ENCODE results near the gene GBX1. TPM values are rescaled to one million over a fixed set of nuclear protein-coding genes. Genes with fewer than 3 reads are reported as not detected.

GBX1 gene
- total RNA-seq, 6 experiments from 2014 or later: not detected

- no peak overlapping the region for H3K4me3 ChIP-seq
- intact Hi-C loops (cut with DNase I): no loop called here
- TF ChIP-seq, protein P1, sequence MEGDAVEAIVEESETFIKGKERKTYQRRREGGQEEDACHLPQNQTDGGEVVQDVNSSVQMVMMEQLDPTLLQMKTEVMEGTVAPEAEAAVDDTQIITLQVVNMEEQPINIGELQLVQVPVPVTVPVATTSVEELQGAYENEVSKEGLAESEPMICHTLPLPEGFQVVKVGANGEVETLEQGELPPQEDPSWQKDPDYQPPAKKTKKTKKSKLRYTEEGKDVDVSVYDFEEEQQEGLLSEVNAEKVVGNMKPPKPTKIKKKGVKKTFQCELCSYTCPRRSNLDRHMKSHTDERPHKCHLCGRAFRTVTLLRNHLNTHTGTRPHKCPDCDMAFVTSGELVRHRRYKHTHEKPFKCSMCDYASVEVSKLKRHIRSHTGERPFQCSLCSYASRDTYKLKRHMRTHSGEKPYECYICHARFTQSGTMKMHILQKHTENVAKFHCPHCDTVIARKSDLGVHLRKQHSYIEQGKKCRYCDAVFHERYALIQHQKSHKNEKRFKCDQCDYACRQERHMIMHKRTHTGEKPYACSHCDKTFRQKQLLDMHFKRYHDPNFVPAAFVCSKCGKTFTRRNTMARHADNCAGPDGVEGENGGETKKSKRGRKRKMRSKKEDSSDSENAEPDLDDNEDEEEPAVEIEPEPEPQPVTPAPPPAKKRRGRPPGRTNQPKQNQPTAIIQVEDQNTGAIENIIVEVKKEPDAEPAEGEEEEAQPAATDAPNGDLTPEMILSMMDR (IDR thresholded peaks at IDR 0.05): no peak
- no peak for TF ChIP-seq POLR2A (IDR thresholded peaks at IDR 0.05)
Measured at GRCh38 chr7:151202836-151203235, 35.3 kb upstream of the GBX1 start.

DNA sequence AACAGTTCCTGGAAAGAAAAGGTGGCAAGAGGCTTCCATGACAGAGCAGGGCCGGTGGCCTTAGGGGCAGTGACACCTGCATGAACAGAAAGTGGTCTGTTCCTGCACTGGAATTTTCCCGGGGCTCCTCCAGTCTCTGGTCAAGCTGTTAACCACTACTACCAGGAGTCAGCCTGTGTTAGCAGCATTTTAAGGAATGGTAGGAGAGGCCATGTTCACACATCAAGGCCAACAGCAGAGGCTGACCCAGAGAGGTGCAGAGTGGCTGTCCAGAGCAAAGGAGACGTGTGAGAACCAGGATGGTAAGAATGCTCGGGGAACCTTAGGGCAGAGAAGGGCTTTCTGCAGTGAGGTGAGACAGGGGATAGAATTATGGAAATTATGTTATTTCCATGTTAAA lies 34.3 kb upstream of the GBX1 start:
- H3K9me3 ChIP-seq: no peaks in the 10 kb centered on the region
- no peak overlapping the region for H3K27ac ChIP-seq
- 78% methylated on average over 4 of the region's 4 CpGs for WGBS (ENCODE audit: insufficient coverage, low coverage, low lambda C conversion rate, missing lambda C conversion rate)
- H3K4me1 ChIP-seq: no peaks in the 10 kb centered on the region
- no peaks in the 10 kb centered on the region for H3K27me3 ChIP-seq
- TF ChIP-seq, protein P1 (IDR thresholded peaks at IDR 0.05): no peak
- no peak for TF ChIP-seq POLR2A (IDR thresholded peaks at IDR 0.05)
- ATAC-seq (no peak), DNase-seq (no peak)
- no peak overlapping the region for H3K4me3 ChIP-seq
- H3K36me3 ChIP-seq: no peaks in the 10 kb centered on the region
- intact Hi-C loops (cut with DNase I): no loop called here

More at GRCh38 chr7:151202836-151203235, 35.3 kb upstream of the GBX1 start:
- Histone ChIP-seq H3K4me1 (no peaks in the 10 kb centered on the region), H3K27me3 (no peaks in the 10 kb centered on the region), H3K9me3 (no peaks in the 10 kb centered on the region), H3K36me3 (no peaks in the 10 kb centered on the region), H3K27ac (no peak overlapping the region)
- DNase-seq (no peak), ATAC-seq (no peak)
- WGBS (ENCODE audit: insufficient coverage, low coverage, low lambda C conversion rate, missing lambda C conversion rate): 80% methylated on average over 8 of the region's 9 CpGs

GRCh38 chr7:151201344-151201743 lies 33.9 kb upstream of the GBX1 start:
- no peak overlapping the region for H3K27ac ChIP-seq
- no peaks in the 10 kb centered on the region for H3K9me3 ChIP-seq
- no peak for DNase-seq
- TF ChIP-seq, protein P1 (IDR thresholded peaks at IDR 0.05): no peak
- no peak for TF ChIP-seq POLR2A (IDR thresholded peaks at IDR 0.05)
- intact Hi-C loops (cut with DNase I): no loop called here
- ATAC-seq: no peak
- WGBS (ENCODE audit: insufficient coverage, low coverage, low lambda C conversion rate, missing lambda C conversion rate): 75% methylated on average over 3 of the region's 3 CpGs
- no peaks in the 10 kb centered on the region for H3K27me3 ChIP-seq
- H3K4me1 ChIP-seq: no peaks in the 10 kb centered on the region
- H3K36me3 ChIP-seq: no peaks in the 10 kb centered on the region
- H3K4me3 ChIP-seq: no peak overlapping the region

DNA sequence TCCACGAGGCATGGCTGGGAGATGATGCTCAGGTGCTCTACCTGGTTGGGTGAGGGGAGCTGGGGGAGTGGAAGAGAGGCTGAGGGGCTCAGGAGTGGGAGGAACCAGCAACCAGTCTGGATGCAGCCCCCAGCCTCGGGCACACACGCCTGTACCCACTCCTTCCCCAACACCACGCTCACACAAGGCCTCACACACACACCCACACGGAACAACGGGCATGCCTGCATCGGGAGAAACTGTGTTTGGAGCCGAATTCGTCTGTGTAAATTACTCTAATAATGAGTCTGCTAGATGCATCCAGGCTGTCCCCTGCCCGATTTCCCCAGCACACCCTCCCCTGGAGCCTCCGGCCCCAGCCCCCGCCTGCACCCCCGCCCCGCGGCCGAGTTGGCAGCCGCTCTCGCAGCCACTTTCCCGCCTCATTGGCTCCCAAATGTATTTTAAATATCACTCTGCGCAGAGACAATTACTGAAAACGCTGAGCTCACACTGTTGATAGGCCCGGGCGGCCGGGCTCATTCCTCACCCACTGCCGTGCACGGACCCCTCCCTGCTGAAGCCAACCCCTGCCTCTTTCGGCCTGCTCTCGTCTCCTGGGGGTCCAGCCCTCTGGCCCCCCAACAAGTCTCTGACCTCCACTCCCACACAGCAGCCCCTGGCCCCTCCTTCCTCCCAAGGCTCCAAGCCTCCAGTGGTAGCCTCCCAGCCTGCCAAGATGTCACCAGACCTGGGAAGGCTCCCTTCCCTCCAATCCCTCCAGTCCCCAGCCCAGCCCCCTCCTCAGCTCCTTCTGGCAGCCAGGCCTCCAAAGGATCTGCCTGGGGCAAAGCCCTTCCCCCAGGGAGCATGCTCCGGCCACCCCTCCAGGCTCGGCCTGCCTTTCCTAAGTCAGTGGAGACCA lies 31.7 kb upstream of the GBX1 start:
- 65% methylated on average over 16 of the region's 30 CpGs for WGBS (ENCODE audit: insufficient coverage, low coverage, low lambda C conversion rate, missing lambda C conversion rate)
- intact Hi-C loops (cut with DNase I): no loop called here
- no peak overlapping the region for H3K4me3 ChIP-seq
- no peak for ATAC-seq
- no peaks in the 10 kb centered on the region for H3K36me3 ChIP-seq
- no peaks in the 10 kb centered on the region for H3K4me1 ChIP-seq
- H3K27ac ChIP-seq: no peak overlapping the region
- no peak for DNase-seq
- H3K27me3 ChIP-seq: no peaks in the 10 kb centered on the region
- no peaks in the 10 kb centered on the region for H3K9me3 ChIP-seq
- TF ChIP-seq, protein P1 (IDR thresholded peaks at IDR 0.05): no peak
- no peak for TF ChIP-seq POLR2A (IDR thresholded peaks at IDR 0.05)

Measured in right lobe of liver (tissue), 6 donors.